LNCaP clone FGC (cell line): ENCODE measurements around the gene PODXL2.

ENCODE experiments used
- DNase-seq: peaks from one replicate; pipeline ENCODE4 v3.0.0-alpha.2; 2011; ENCODE audit warnings: low read depth
- H3K4me3 ChIP-seq: 2 replicates; pipeline ENCODE4 v1.5.1; 2011; ENCODE audit warnings: mild to moderate bottlenecking, low read depth, low read length, control low read depth
- CTCF ChIP-seq: IDR thresholded peaks from 2 replicates; pipeline ENCODE4 v1.5.1; 2012; ENCODE audit warnings: mild to moderate bottlenecking; ENCODE audit not compliant: control insufficient read depth, insufficient read depth; ENCODE audit errors: extremely low read depth

Gene PODXL2

GRCh38 chr3:127719369-127719768, 90.4 kb downstream of the PODXL2 start:
- no peak for TF ChIP-seq CTCF
- H3K4me3 ChIP-seq: no peak overlapping the region
- DNase-seq: no peak

GRCh38 chr3:127720161-127720823, 91.3 kb downstream of the PODXL2 start:
- no peak overlapping the region for H3K4me3 ChIP-seq
- no peak for TF ChIP-seq CTCF
- DNase-seq: no peak

- no peak overlapping the region for H3K4me3 ChIP-seq
- TF ChIP-seq CTCF: no peak
- DNase-seq: no peak
These were observed 92.3 kb downstream of the PODXL2 start for GRCh38 chr3:127720985-127721935.

GRCh38 chr3:127722091-127722784, 93.3 kb downstream of the PODXL2 start:
- DNase-seq: no peak
- no peak for TF ChIP-seq CTCF
- H3K4me3 ChIP-seq: no peak overlapping the region
